ENCODE measurements around the gene TPRKB.
"Not testable (repeated sequence)": the region's sequence is repeated elsewhere in the genome, so short reads cannot be mapped to it uniquely, and the experiment has no call there.

Gene TPRKB

DNA sequence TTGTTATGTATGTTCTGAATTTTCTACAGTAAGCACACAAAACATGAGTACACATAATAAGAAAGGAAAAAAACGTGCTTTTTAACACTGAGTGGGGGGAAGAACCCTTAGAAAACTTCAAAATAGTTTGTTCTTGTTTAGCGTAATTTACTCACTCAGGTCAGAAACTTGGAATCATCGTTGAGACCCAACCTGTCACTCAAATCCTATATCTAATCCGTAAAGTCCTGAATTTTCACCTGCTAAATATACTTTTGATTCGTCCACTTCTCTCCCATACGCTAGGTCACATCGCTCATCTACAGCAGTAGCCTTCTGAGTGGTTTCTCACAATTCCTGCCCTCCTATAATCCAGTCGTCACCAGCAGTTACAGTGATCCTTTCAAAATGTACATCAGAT is 767 bp downstream of the TPRKB start:
- no peak for DNase-seq

DNA sequence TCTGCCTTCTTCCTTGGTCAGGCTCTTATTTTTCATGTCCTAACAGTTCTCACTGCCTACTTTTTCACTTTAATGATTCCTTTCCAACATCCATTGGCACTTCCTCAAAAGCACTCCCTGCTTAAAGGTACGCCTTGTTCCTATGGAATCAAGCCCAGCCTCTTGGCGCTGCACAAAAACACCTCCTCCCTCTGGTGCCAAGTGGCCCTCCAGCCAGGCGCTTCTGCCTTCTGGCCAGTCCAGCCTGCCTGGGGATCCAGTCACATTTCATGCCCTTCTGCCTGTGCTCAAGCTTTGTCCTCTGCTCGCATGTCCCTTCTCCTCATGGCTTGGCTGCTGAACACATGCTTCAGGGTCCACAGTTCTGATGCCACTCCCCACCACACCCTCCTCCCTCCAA is 6.3 kb downstream of the TPRKB start:
- DNase-seq: no peak

DNA sequence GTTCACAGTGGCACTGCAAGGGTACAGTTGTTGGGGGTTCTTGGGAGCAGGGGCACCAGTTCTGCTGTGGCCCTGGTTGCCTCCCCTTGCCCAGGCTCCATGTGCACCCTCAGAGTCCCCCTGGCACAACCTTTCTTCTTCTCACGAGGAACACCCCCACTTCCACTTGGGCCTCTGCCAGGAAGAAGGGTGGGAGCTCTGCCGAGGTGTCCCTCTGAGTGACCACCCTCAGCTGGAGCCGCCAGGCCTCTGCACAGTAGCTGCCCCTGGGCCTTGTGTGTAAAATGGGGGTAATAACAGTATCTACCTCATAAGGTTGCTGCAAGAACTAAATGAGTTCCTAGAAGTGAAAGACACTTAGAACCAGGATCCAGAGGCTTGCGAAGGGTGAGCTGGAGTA is 8.4 kb downstream of the TPRKB start:
- no peak for DNase-seq

DNA sequence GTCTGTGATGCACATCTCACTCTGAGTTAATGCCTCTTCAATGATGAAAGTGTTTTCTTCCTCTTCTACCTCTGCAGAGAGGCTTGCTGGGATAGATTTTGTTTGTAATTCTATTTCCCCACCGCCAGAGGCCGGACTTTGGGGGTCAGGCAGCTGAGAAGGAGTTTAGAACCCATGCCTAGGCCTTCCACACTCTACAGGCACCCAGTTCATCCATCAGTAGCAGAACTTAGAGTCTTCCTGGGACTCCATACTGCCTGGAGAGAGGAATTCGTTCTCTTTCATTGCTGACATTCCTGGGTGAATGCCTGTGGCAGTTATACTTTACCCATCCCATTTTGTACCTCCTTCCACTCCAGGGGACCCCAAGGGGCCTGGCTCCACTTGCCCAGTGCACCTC is 9.1 kb downstream of the TPRKB start:
- DNase-seq: no peak

DNA sequence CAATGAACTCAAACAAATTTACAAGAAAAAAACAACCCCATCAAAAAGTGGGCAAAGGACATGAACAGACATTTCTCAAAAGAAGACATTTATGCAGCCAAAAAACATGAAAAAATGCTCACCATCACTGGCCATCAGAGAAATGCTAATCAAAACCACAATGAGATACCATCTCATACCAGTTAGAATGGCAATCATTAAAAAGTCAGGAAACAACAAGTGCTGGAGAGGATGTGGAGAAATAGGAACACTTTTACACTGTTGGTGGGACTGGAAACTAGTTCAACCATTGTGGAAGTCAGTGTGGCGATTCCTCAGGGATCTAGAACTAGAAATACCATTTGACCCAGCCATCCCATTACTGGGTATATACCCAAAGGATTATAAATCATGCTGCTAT is 10.5 kb downstream of the TPRKB start:
- not testable (repeated sequence) for DNase-seq

DNA sequence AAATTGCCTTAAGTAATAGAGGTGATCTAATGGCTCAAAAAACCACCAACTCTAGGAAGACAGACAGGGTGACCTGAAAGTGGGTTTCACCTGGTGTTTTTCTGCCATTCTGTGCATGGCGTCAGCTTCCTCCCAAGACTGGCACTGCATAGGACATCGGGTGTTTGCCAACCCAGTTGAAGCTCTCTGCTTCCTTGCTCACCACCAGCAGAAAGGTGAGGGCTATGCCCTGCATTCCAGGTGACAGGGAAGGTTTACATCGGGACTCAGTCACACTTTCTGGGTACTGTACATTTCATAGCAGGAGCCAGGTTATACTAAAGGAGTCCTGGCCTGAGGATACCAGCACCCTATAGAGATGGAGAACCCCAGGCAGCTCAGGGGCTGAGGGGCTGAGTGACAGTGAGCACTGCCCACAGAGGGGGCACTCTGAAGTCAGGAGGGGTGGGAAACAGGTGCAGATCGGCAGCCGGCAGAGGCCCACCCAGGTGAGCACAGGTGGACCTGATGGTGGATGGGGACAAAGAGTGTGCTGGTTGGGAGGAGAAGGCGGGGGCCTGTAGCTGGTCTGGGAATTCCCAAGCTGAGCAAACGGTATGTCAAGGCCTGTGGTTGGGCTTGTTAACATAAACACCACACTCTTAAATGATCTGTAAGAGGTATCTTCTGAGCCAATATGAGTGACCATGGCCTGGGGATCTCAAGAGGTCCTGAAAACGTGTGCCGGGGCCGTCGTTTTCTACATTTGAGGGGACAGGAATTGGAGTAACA is 18.1 kb downstream of the TPRKB start:
- DNase-seq: no peak

DNA sequence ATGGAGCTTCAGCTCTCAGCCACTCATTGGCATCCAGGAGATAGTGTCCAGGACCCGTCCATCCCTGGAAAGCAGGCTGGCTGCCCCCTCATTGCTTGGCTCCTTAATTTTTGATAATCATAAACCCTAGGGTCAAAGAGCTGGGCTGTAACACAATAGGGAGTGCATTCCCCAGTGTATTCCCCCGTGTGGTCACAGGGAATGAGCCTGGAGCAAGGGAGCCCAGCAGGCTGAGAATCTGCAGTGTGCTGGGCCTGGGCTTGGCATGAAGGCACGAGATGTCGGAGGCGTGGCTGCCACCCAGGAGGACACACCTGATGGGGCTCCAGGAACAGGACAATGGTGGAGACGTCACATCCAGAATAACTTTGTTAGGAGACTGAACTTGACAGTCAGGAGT is 18.7 kb downstream of the TPRKB start:
- DNase-seq: no peak

DNA sequence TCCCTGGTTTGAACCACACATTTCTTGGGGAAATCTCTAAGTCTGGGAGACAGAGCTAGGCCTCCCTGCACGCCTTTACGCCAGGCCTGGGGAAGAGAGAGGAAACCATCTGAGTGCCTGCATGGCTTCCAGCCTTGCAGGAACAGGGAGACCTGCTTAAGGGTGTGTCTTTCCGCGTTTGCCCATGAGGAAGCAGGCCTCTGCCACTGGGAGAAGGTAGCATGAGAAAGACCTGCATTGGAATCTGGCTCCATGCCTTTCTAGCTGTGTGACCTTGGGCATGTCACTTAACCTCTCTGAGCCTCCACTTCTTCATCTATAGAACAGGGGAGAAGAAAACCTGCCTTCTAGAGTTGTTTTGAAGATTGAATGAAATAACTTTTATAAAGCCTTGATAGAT is 19.4 kb downstream of the TPRKB start:
- not testable (repeated sequence) for DNase-seq

DNA sequence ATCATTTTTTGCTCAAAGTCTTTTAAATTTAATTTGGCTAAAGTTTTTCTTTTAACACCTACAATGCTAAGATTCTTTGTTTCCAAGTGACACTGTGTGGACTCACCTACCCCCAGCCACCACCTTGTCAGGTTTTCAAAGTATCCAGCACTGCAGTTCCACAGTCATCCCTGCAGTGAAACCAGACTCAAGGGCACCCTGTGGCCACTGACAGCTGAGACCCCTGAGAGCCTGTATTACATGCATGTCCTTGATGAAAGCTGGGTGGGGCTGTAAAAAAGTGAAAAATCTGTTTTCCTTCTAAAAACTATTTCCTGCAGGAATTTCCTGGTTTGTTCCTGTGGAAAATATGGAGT is 19.9 kb downstream of the TPRKB start:
- DNase-seq: no peak

DNA sequence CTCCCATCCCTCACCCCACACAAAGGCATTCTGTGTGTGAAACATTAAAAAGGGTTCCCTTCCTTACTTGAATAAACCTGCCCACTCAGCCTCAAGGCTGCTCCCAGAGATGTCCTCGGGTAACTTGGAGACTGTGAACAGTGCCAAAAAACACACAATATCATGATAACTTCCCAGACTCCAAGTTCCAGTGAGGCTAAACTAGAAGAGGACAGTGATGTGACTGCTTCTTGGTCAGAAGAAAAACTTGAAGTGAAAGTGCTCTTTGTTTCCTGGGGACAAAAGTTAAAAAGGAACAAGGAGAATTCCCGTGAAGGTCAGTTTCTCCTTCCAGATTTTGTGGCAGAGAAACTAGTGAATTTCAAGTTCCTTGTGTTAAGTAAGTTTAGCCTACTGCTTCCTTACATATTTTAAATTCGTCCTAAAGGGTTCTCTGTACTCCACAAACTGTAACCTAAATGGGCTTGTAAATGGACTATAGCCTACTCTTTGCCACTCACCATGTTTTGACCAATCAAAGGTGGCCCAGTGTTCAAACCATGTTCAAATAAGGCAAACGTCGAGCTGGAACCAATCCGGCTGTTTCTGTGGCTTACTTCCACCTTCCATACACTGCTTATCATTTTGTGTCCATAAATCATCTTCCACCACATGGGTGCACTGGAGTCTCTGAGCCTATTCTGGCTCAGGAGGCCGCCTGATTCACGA is 20.4 kb downstream of the TPRKB start:
- no peak for DNase-seq

DNA sequence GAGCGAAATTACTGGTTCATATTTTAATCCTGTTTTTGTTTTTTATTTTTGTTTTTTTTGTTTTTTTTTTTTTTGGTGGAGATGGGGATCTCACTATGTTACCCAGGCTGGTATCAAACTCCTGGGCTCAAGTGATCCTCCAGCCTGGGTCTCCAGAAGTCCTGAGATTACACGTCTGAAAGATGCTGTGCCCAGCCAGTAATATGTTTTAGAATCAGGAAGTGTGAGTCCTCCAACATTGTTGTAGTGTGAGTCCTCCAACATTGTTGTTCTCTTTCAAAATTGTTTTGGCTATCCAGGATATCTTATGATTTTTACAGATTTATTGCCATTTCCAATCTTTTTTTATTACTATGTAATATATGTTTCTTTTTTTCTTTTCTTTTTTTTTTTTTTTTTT is 23.1 kb downstream of the TPRKB start:
- DNase-seq: no peak

DNA sequence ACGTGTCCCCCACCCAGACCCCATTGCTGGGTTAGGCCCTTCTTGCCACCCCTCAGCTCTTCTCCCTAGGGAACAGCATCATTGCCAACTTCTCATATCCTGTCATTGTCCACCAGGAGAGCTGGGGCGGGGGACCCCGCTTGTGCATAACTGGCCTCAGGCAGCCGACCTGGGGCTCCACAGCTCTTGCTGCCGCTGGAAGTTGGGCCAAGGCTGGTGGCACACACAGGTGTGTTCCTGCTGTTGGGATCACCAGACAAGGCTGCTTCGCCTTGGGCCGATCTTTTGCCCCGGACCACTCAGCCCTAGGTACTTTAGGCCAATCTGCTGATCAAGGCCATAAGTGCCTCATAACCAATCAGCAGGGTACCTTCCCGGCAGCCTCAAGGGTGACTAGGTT is 28.6 kb downstream of the TPRKB start:
- DNase-seq: no peak

DNA sequence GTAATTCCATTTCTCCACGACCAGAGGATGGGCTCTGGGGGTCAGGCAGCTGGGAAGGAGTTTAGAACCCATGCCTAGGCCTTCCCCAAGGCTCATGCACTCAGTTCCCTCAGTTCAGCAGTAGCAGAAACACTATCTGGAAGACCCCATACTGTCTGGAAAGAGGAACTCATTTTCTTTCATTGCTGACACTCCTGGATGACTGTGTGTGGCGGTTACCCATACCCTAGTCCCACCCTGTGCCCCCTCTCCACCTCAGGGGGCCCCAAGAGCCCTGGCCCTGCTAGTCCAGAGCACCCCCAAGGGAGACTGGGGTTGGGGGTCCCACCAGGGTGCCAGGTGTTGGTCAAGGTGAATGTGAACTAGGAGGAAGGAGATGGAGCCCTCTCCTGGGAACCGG is 29.5 kb downstream of the TPRKB start:
- no peak for DNase-seq

DNA sequence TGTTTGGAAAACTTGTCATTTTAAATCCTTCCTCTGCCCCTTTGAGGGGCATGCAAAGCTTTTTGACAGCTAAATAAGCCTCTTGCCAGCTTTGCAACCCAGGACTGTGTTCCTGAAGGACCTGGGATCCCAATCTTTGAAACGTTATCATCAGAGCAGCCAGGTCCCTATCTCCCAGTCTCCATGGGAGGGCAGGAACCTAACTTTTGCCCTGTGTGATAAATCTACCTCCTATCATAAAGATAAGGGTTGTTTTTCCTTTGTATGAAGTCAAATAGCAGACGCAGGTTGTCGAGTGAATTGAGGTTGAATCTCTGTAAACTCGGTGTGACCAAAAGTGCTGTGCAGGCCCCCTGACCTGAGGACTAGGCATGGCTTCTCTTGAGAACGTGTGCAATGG is 30.1 kb downstream of the TPRKB start:
- DNase-seq: no peak

DNA sequence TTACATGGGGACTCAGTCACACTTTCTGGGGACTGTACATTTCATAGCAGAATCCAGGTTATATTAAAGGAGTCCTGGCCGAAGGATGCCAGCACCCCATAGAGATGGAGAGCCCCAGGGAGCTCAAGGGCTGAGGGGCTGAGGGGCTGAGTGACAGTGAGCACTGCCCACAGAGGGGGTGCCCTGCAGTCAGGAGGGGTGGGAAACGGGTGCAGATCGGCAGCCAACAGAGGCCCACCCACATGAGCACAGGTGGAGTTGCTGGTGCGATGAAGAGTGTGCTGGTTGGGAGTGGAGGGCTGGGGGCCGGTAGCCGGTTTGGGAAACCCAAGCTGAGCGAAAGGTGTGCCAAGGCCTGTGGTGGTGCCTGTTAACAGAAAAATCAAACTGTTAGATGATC is 32.1 kb downstream of the TPRKB start:
- DNase-seq: no peak

DNA sequence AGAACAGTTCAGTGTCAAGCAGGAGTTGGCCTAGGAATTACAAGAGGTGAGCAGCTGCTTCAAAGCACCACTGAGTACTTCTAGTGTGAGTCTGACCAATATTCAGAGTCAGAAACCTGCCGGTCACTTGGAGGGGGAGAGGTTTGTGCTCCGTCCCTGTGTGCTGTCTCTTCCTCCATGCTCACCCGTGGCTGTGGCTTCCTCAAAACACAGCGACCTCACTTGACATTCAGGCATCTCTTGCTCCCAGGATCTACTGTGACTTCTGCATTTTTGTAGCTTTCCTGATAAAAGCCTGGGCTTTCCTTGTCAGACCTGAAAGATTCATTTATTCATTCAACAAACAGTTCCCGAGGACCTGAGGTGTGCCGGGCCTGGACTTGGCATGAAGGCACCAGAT is 32.9 kb downstream of the TPRKB start:
- no peak for DNase-seq

DNA sequence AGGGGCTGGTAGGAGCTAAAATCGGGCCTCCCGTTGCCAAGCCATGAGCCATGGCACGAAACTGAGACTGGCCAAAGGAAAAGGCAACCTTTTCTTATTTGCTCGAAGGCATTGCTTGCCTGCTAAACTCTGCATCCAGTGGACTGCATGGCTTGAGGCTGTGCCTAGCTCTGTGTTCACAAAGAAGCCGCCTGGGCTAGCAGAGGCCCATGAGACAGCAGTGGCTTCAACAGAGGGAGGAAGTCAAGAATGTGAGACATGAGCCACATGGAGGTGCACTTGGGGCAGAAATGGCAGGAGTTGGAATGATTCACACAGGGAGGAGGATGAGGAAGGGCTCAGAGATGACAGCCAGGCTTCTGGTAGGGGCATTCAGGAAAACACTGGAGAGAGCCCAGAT is 33.5 kb downstream of the TPRKB start:
- no peak for DNase-seq

DNA sequence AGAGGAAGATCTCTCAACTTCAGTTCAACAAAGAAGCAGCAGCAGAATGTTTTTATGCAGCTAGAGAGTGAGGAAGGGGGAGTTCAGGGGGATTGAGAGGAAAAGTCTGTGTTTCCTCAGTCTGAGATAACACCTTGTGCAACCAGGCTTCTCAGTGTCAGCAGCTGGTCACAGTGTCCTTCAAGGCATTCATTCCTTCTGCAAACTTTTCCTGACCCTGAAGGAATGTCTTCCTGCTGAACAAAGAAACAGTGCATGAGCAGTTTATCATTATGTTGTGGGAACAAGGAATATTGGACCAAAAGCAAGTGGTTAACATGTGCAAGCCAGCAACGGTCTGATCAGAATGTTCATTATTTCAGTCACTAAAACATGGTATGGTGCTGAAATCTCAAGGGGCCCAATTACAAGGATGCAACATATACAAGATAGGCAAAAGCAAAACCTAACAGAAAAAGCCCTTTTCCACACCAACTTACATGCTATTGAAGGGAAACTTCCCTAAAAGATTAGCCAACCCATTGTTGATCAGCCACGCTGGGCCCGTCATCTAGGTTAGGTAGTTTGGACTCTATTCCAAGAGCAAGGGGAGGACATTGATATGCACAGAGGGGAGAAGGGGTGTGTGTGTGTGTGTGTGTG is 34.2 kb downstream of the TPRKB start:
- DNase-seq: not testable (repeated sequence)

DNA sequence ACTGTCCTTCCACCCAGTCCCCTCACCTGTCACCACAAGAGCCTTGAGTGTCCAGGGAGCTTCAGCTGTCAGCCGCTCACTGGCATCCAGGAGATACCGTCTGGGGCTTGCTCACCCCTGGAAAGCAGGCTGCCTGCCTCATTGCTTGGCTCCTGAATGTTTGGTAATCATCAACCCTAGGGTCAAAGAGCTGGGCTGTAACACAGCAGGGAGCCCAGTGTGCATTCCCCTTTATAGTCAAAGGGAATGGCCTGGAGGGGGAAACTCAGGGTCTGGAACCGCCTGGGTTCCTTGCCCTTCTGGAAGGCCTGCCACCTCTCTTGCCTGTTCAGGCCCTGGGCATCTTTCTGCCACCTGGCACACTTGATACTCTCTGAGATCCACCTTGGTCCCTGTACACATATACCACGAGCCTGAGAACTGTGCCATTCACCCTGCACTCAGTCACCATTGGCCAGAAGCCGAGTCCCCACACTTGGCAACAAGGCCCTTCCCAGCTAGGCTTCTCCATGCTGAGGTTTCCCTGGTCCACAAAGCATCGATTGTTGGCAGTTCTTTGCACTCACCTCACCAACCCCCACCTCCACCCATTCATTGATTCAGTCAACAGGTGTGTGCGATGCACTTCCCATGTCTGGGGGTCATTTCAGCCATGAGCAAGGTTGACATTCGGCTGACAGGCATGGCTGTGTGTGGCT is 35.0 kb downstream of the TPRKB start:
- DNase-seq: no peak

DNA sequence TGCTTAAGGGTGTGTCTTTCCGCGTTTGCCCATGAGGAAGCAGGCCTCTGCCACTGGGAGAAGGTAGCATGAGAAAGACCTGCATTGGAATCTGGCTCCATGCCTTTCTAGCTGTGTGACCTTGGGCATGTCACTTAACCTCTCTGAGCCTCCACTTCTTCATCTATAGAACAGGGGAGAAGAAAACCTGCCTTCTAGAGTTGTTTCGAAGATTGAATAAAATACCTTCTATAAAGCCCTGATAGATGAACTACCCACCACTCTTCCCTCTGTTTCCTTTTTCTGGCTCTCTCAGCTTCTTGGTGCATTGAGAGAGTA is 35.7 kb downstream of the TPRKB start:
- not testable (repeated sequence) for DNase-seq

DNA sequence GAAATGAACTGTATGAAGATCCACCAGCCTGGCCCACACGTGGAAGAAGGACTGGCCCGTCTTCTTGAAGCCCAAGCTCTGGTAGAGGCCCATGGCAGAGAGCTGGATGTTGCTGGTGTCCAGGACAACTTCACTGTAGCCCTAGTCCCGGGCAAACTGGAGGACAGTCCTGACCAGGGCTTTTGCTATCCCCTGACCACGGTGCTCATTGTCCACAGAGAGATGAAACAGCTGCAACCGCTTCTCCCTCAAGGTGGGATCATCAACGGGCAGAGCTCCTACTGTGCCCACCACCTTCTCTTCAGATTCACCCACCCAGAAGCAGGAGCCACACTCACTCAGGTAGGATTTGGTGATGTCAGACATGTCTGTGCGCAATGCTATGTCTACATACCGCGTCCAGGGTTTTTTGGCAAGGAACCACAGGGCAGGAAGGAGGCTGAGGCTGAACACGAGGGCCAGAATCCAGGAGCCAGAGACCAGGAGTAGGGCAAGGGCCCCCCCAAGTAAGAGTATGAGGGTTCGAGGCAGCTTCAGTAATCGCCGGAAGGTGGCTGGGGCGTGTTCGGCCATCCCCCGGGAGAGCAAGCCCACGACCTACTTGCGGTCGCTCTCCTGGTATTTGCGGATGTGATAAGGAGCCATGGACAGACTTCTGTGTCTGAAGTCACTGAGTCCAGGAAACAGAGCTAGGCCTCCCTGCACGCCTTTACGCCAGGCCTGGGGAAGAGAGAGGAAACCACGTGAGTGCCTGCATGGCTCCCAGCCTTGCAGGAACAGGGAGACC is 36.3 kb downstream of the TPRKB start:
- no peak for DNase-seq

DNA sequence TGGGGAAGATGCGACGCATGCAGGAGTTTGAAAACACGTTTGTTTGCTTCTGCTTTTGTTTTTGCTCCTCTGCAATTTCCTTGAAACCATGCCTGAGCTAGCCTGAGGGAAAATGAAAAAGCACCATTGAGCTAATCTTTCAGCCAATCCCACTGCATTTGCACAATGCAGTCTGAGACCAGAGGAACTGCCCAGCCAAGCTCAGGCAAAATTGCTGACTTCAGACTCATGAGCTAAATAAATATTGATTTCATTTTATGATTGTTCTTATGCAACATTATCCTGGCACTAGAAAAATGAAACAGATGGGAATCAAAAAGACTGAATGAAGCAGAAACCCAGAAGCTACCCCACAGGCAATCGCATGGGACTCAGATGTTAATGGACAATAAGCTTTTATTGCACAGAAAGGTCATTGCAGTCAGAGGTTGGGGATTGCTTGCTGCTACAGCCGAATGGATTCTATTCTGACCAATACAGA is 37.0 kb downstream of the TPRKB start:
- no peak for DNase-seq

DNA sequence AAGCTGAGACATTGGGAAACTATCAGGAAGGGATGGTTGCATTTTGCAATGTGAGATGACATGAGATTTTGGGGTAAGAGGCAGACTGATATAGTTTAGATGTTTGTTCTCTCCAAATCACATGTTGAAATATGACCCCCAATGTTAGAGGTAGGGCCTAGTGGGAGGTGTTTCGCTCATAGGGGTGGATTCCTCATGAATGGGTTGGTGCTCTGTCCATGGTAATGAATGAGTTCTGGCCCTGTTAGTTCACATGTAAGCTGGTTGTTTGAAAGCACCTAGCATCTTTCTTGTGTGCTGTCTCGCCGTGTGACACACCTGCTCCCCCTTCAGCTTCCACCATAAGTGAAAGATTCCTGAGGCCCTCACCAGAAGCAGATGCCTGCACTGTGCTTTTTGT is 37.7 kb downstream of the TPRKB start:
- DNase-seq: no peak
